ENCODE results near the gene MCCC1.

DNA sequence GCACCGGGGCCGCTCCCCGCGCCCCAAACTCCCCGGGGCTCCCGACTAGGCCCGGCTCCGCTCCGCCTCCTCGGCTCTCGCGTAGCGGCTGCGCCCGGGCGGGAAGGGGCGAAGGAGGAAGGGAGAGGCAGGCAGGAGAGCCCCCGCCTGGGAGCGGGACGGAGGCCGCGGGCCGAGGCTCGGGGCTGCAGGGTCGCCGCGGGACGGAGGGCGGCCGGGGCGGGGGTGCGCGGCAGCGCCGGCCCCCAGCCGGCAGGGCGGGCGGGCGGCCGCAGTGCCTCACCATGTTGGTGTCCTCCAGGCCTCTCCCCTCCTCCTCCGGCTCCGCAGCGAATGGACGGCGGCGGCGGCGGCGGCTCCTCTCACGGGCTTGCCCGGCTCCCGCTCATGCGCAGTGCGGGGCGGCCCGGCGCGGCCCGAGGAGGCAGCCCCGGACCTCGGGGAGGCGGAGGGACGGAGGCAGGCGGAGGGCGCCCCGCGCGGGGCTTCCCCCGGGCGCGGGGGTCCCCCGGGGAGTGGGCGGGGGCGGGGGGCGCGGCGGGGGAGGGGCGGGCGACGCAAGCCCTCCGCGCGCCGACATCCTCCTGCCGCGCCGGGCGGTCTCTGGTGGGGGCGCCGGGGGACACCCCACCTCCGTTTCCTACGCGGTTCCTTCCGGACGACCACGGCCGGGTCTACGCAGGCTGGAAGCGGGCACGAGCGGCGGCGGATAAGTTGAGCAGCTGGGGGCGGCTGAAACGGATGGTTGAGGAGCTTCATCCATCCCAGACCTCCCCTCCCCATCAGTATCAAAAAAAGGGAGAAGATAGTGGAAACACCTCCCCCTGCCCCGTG lies 118.9 kb downstream of the MCCC1 start, which contains the start of gene DCUN1D1:
- TF ChIP-seq, protein P1, sequence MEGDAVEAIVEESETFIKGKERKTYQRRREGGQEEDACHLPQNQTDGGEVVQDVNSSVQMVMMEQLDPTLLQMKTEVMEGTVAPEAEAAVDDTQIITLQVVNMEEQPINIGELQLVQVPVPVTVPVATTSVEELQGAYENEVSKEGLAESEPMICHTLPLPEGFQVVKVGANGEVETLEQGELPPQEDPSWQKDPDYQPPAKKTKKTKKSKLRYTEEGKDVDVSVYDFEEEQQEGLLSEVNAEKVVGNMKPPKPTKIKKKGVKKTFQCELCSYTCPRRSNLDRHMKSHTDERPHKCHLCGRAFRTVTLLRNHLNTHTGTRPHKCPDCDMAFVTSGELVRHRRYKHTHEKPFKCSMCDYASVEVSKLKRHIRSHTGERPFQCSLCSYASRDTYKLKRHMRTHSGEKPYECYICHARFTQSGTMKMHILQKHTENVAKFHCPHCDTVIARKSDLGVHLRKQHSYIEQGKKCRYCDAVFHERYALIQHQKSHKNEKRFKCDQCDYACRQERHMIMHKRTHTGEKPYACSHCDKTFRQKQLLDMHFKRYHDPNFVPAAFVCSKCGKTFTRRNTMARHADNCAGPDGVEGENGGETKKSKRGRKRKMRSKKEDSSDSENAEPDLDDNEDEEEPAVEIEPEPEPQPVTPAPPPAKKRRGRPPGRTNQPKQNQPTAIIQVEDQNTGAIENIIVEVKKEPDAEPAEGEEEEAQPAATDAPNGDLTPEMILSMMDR (IDR thresholded peaks at IDR 0.05), result no peak
- no peak for TF ChIP-seq POLR2A (IDR thresholded peaks at IDR 0.05)
